Activated CD4-positive, alpha-beta T cell treated with anti-CD3 and anti-CD28 coated beads, Interleukin-2, amount 10 ng/mL, durations not matched to agents 7 days and 5 days (primary cell): Measurements from ENCODE around the gene ACACB. TPM values are rescaled to one million over a fixed set of nuclear protein-coding genes. Genes with fewer than 3 reads are reported as not detected.

Experiments used
- CTCF ChIA-PET: fragments of 350-600 bp; sonication (Branson Sonifier 250); formaldehyde crosslinking; loops from one replicate; lab custom pipeline; 2021; ENCODE audit warnings: antibody characterized with exemption; lab: Charles Lee
- POLR2A ChIA-PET: fragments of 350-600 bp; sonication (Branson Sonifier 250); formaldehyde crosslinking; loops from one replicate; lab custom pipeline; 2021; ENCODE audit warnings: antibody characterized with exemption; lab: Charles Lee
- DNase-seq: peaks from one replicate; pipeline ENCODE4 v3.0.0-alpha.2; 2020
- H3K27ac Mint-ChIP-seq: one replicate; pipeline ENCODE4 v1.8.0; 2021; ENCODE audit warnings: mild to moderate bottlenecking, moderate library complexity, mixed read lengths
- H3K27me3 Mint-ChIP-seq: one replicate; pipeline ENCODE4 v1.8.0; 2021; ENCODE audit warnings: mixed read lengths
- H3K36me3 Mint-ChIP-seq: one replicate; pipeline ENCODE4 v1.8.0; 2021; ENCODE audit warnings: low read depth, mixed read lengths
- H3K4me1 Mint-ChIP-seq: one replicate; pipeline ENCODE4 v1.8.0; 2021; ENCODE audit warnings: mixed read lengths
- H3K4me3 Mint-ChIP-seq: one replicate; pipeline ENCODE4 v1.8.0; 2021; ENCODE audit warnings: mild to moderate bottlenecking, moderate library complexity, mixed read lengths
- H3K9me3 Mint-ChIP-seq: one replicate; pipeline ENCODE4 v1.8.0; 2021; ENCODE audit warnings: mixed read lengths
- total RNA-seq, 2 experiments: library from RNA; stranded (reverse); gene quantifications; one replicate each; pipeline ENCODE4 v1.2.3, GENCODE V29; 2021

ACACB gene
- total RNA-seq, 2 experiments from 2014 or later = 10.3 to 13.3 TPM

- no peak overlapping the region for H3K4me3 Mint-ChIP-seq
- peaks cover 7% of the 10 kb centered on the region for H3K36me3 Mint-ChIP-seq
- no peak overlapping the region for H3K27ac Mint-ChIP-seq
- CTCF ChIA-PET = no interaction called here
- H3K4me1 Mint-ChIP-seq = no peaks in the 10 kb centered on the region
- POLR2A ChIA-PET = no interaction called here
- no peaks in the 10 kb centered on the region for H3K27me3 Mint-ChIP-seq
- no peak for DNase-seq
- no peaks in the 10 kb centered on the region for H3K9me3 Mint-ChIP-seq
These were observed 76.0 kb downstream of the ACACB start for GRCh38 chr12:109192358-109192757.

GRCh38 chr12:109193896-109194295, 77.5 kb downstream of the ACACB start:
- CTCF ChIA-PET = no interaction called here
- H3K9me3 Mint-ChIP-seq = no peaks in the 10 kb centered on the region
- DNase-seq = no peak
- H3K36me3 Mint-ChIP-seq = peaks cover 7% of the 10 kb centered on the region
- H3K27ac Mint-ChIP-seq = no peak overlapping the region
- H3K27me3 Mint-ChIP-seq = no peaks in the 10 kb centered on the region
- no peak overlapping the region for H3K4me3 Mint-ChIP-seq
- POLR2A ChIA-PET = no interaction called here
- no peaks in the 10 kb centered on the region for H3K4me1 Mint-ChIP-seq

GRCh38 chr12:109196332-109196731, 79.9 kb downstream of the ACACB start:
- no peaks in the 10 kb centered on the region for H3K27me3 Mint-ChIP-seq
- peaks cover 7% of the 10 kb centered on the region for H3K36me3 Mint-ChIP-seq
- H3K4me3 Mint-ChIP-seq = no peak overlapping the region
- H3K4me1 Mint-ChIP-seq = no peaks in the 10 kb centered on the region
- DNase-seq = no peak
- no peaks in the 10 kb centered on the region for H3K9me3 Mint-ChIP-seq
- ChIA-PET CTCF (interaction anchor here (0.6 kb wide), 1 partner anchor 19 kb away, joined by 3 read pairs; no protein-coding TSS in a partner anchor), POLR2A (no interaction called here)
- H3K27ac Mint-ChIP-seq = no peak overlapping the region

- no peaks in the 10 kb centered on the region for H3K4me1 Mint-ChIP-seq
- no peak for DNase-seq
- POLR2A ChIA-PET = no interaction called here
- no peak overlapping the region for H3K4me3 Mint-ChIP-seq
- H3K27ac Mint-ChIP-seq = no peak overlapping the region
- H3K36me3 Mint-ChIP-seq = peaks cover 7% of the 10 kb centered on the region
- CTCF ChIA-PET = no interaction called here
- H3K9me3 Mint-ChIP-seq = no peaks in the 10 kb centered on the region
- no peaks in the 10 kb centered on the region for H3K27me3 Mint-ChIP-seq
These were observed 80.9 kb downstream of the ACACB start for GRCh38 chr12:109197327-109197726.

GRCh38 chr12:109199324-109199723, 82.9 kb downstream of the ACACB start:
- Mint-ChIP-seq H3K27ac (no peak overlapping the region), H3K27me3 (no peaks in the 10 kb centered on the region), H3K9me3 (no peaks in the 10 kb centered on the region), H3K4me1 (no peaks in the 10 kb centered on the region), H3K4me3 (no peak overlapping the region), H3K36me3 (peaks cover 7% of the 10 kb centered on the region)
- CTCF ChIA-PET = interaction anchor here (0.7 kb wide), 1 partner anchor 1728 kb away, joined by 6 read pairs; no protein-coding TSS in a partner anchor
- POLR2A ChIA-PET = no interaction called here
- no peak for DNase-seq

GRCh38 chr12:109200825-109201495, 84.6 kb downstream of the ACACB start:
- Mint-ChIP-seq H3K4me1 (no peaks in the 10 kb centered on the region), H3K36me3 (peaks cover 2% of the 10 kb centered on the region), H3K4me3 (no peak overlapping the region), H3K27me3 (no peaks in the 10 kb centered on the region), H3K9me3 (no peaks in the 10 kb centered on the region), H3K27ac (no peak overlapping the region)
- POLR2A ChIA-PET = no interaction called here
- CTCF ChIA-PET = no interaction called here
- DNase-seq = no peak

- POLR2A ChIA-PET = no interaction called here
- CTCF ChIA-PET = no interaction called here
- Mint-ChIP-seq H3K27me3 (no peaks in the 10 kb centered on the region), H3K4me1 (no peaks in the 10 kb centered on the region), H3K4me3 (no peak overlapping the region), H3K27ac (no peak overlapping the region), H3K9me3 (no peaks in the 10 kb centered on the region), H3K36me3 (no peaks in the 10 kb centered on the region)
- DNase-seq = no peak
These were observed 85.1 kb downstream of the ACACB start for GRCh38 chr12:109201496-109201885.

GRCh38 chr12:109202770-109203169, 86.4 kb downstream of the ACACB start:
- Mint-ChIP-seq H3K4me1 (no peaks in the 10 kb centered on the region), H3K27me3 (no peaks in the 10 kb centered on the region), H3K4me3 (no peak overlapping the region), H3K36me3 (no peaks in the 10 kb centered on the region), H3K27ac (no peak overlapping the region), H3K9me3 (no peaks in the 10 kb centered on the region)
- ChIA-PET POLR2A (no interaction called here), CTCF (no interaction called here)
- DNase-seq = no peak

GRCh38 chr12:109203480-109203879, 87.1 kb downstream of the ACACB start:
- Mint-ChIP-seq H3K4me1 (no peaks in the 10 kb centered on the region), H3K9me3 (no peaks in the 10 kb centered on the region), H3K27ac (no peak overlapping the region), H3K4me3 (no peak overlapping the region), H3K36me3 (no peaks in the 10 kb centered on the region), H3K27me3 (no peaks in the 10 kb centered on the region)
- ChIA-PET CTCF (no interaction called here), POLR2A (no interaction called here)
- no peak for DNase-seq

GRCh38 chr12:109209082-109209481, 92.7 kb downstream of the ACACB start:
- no peaks in the 10 kb centered on the region for H3K36me3 Mint-ChIP-seq
- POLR2A ChIA-PET = no interaction called here
- DNase-seq = no peak
- H3K4me1 Mint-ChIP-seq = no peaks in the 10 kb centered on the region
- no peaks in the 10 kb centered on the region for H3K27me3 Mint-ChIP-seq
- CTCF ChIA-PET = no interaction called here
- H3K27ac Mint-ChIP-seq = no peak overlapping the region
- no peak overlapping the region for H3K4me3 Mint-ChIP-seq
- H3K9me3 Mint-ChIP-seq = no peaks in the 10 kb centered on the region

- no peaks in the 10 kb centered on the region for H3K4me1 Mint-ChIP-seq
- ChIA-PET POLR2A (no interaction called here), CTCF (no interaction called here)
- H3K36me3 Mint-ChIP-seq = no peaks in the 10 kb centered on the region
- H3K27ac Mint-ChIP-seq = no peak overlapping the region
- H3K27me3 Mint-ChIP-seq = no peaks in the 10 kb centered on the region
- no peaks in the 10 kb centered on the region for H3K9me3 Mint-ChIP-seq
- no peak for DNase-seq
- no peak overlapping the region for H3K4me3 Mint-ChIP-seq
These were observed 96.2 kb downstream of the ACACB start for GRCh38 chr12:109212460-109213115.

- CTCF ChIA-PET = no interaction called here
- no peak overlapping the region for H3K27ac Mint-ChIP-seq
- POLR2A ChIA-PET = no interaction called here
These were observed 97.7 kb downstream of the ACACB start for GRCh38 chr12:109214131-109214530.

GRCh38 chr12:109218996-109219395, 102.6 kb downstream of the ACACB start:
- H3K4me1 Mint-ChIP-seq = no peaks in the 10 kb centered on the region
- CTCF ChIA-PET = interaction anchor here (0.7 kb wide), 1 partner anchor 25 kb away, joined by 3 read pairs; no protein-coding TSS in a partner anchor
- no peaks in the 10 kb centered on the region for H3K27me3 Mint-ChIP-seq
- no peak for DNase-seq
- no peaks in the 10 kb centered on the region for H3K9me3 Mint-ChIP-seq
- no peak overlapping the region for H3K4me3 Mint-ChIP-seq
- H3K36me3 Mint-ChIP-seq = no peaks in the 10 kb centered on the region
- H3K27ac Mint-ChIP-seq = no peak overlapping the region
- POLR2A ChIA-PET = no interaction called here

More at GRCh38 chr12:109214131-109214530, 97.7 kb downstream of the ACACB start:
- H3K27me3 Mint-ChIP-seq = no peaks in the 10 kb centered on the region
- H3K4me3 Mint-ChIP-seq = no peak overlapping the region
- no peaks in the 10 kb centered on the region for H3K4me1 Mint-ChIP-seq
- H3K36me3 Mint-ChIP-seq = no peaks in the 10 kb centered on the region
- H3K9me3 Mint-ChIP-seq = no peaks in the 10 kb centered on the region
- no peak for DNase-seq
